H9 (cell line): ENCODE data around the gene PRKCI. TPM values are rescaled to one million over a fixed set of nuclear protein-coding genes. Genes with fewer than 3 reads are reported as not detected.

ENCODE experiments used
- DNase-seq: peaks from one replicate; pipeline ENCODE4 v3.0.0-alpha.2; 2017
- H2AFZ ChIP-seq: one replicate; pipeline ENCODE4 v1.6.1; 2013; ENCODE audit warnings: mild to moderate bottlenecking, low read length, control low read depth, moderate library complexity
- H2AK5ac ChIP-seq: 2 replicates; pipeline ENCODE4 v1.6.1; 2013; ENCODE audit warnings: low read length, control low read depth, mixed read lengths; ENCODE audit not compliant: insufficient read length
- H2BK120ac ChIP-seq: one replicate; pipeline ENCODE4 v1.6.1; 2013; ENCODE audit warnings: low read depth, mild to moderate bottlenecking, low read length, control low read depth, inconsistent platforms; ENCODE audit not compliant: poor library complexity, severe bottlenecking
- H2BK12ac ChIP-seq: 2 replicates; pipeline ENCODE4 v1.6.1; 2013; ENCODE audit warnings: low read length, control low read depth, mixed read lengths, low read depth; ENCODE audit not compliant: insufficient read length
- H2BK15ac ChIP-seq: 2 replicates; pipeline ENCODE4 v1.6.1; 2013; ENCODE audit warnings: low read depth, low read length, control low read depth
- H2BK20ac ChIP-seq: one replicate; pipeline ENCODE4 v1.6.1; 2013; ENCODE audit warnings: low read depth, mild to moderate bottlenecking, low read length, control low read depth, inconsistent platforms; ENCODE audit not compliant: poor library complexity, severe bottlenecking
- H2BK5ac ChIP-seq: 2 replicates; pipeline ENCODE4 v1.6.1; 2013; ENCODE audit warnings: low read length, control low read depth, mixed read lengths; ENCODE audit not compliant: insufficient read length
- H3K14ac ChIP-seq: 2 replicates; pipeline ENCODE4 v1.6.1; 2013; ENCODE audit warnings: low read length, control low read depth; ENCODE audit not compliant: insufficient read depth
- H3K18ac ChIP-seq: 2 replicates; pipeline ENCODE4 v1.6.1; 2013; ENCODE audit warnings: low read depth, mild to moderate bottlenecking, mixed read lengths, low read length, control low read depth; ENCODE audit not compliant: insufficient read length
- H3K23ac ChIP-seq: 2 replicates; pipeline ENCODE4 v1.6.1; 2013; ENCODE audit warnings: low read length, control low read depth, mixed read lengths, low read depth; ENCODE audit not compliant: insufficient read length
- H3K23me2 ChIP-seq: 2 replicates; pipeline ENCODE4 v1.6.1; 2013; ENCODE audit warnings: low read depth, mild to moderate bottlenecking, mixed read lengths, low read length, control low read depth; ENCODE audit not compliant: insufficient read length, poor library complexity, severe bottlenecking
- H3K27ac ChIP-seq: 2 replicates; pipeline ENCODE4 v1.5.1; 2013; ENCODE audit warnings: low read length, control low read depth, mixed read lengths, low read depth; ENCODE audit not compliant: insufficient read length
- H3K27me3 ChIP-seq: 2 replicates; pipeline ENCODE4 v1.6.1; 2013; ENCODE audit warnings: low read length, control low read depth, inconsistent platforms; ENCODE audit not compliant: insufficient read depth
- H3K4ac ChIP-seq: 2 replicates; pipeline ENCODE4 v1.6.1; 2013; ENCODE audit warnings: low read depth, mild to moderate bottlenecking, control low read depth, inconsistent platforms, low read length, moderate library complexity
- H3K4me1 ChIP-seq: 2 replicates; pipeline ENCODE4 v1.6.1; 2013; ENCODE audit warnings: low read length, control low read depth, inconsistent platforms; ENCODE audit not compliant: insufficient read depth
- H3K4me2 ChIP-seq: 2 replicates; pipeline ENCODE4 v1.6.1; 2013; ENCODE audit warnings: low read length, control low read depth, mixed read lengths; ENCODE audit not compliant: insufficient read length, insufficient read depth
- H3K56ac ChIP-seq: 2 replicates; pipeline ENCODE4 v1.6.1; 2013; ENCODE audit warnings: low read depth, mild to moderate bottlenecking, mixed read lengths, low read length, control low read depth; ENCODE audit not compliant: insufficient read length
- H3K79me1 ChIP-seq: 2 replicates; pipeline ENCODE4 v1.6.1; 2013; ENCODE audit warnings: low read depth, mild to moderate bottlenecking, moderate library complexity, low read length, control low read depth, inconsistent platforms; ENCODE audit not compliant: insufficient read depth, poor library complexity, severe bottlenecking
- H3K79me2 ChIP-seq: 2 replicates; pipeline ENCODE4 v1.6.1; 2013; ENCODE audit warnings: low read length, control low read depth, inconsistent platforms; ENCODE audit not compliant: insufficient read depth
- H3K9ac ChIP-seq: 2 replicates; pipeline ENCODE4 v1.6.1; 2013; ENCODE audit warnings: low read length, control low read depth, mixed read lengths; ENCODE audit not compliant: insufficient read length; ENCODE audit errors: extremely low read depth
- H3K9me3 ChIP-seq: one replicate; pipeline ENCODE4 v1.6.1; 2013; ENCODE audit warnings: low read depth, low read length, inconsistent platforms; ENCODE audit not compliant: control insufficient read depth
- H3T11ph ChIP-seq: one replicate; pipeline ENCODE4 v1.6.1; 2013; ENCODE audit warnings: mild to moderate bottlenecking, low read length, control low read depth, inconsistent platforms
- H4K20me1 ChIP-seq: one replicate; pipeline ENCODE4 v1.6.1; 2013; ENCODE audit not compliant: control insufficient read depth, insufficient read length, insufficient read depth
- H4K5ac ChIP-seq: 2 replicates; pipeline ENCODE4 v1.6.1; 2013; ENCODE audit warnings: low read depth, mild to moderate bottlenecking, mixed read lengths, low read length, control low read depth; ENCODE audit not compliant: insufficient read length
- H4K8ac ChIP-seq: replicated peaks from 2 replicates; pipeline ENCODE4 v1.6.1; 2013; ENCODE audit warnings: low read length, control low read depth, mixed read lengths, low read depth; ENCODE audit not compliant: insufficient read length
- H4K91ac ChIP-seq: 2 replicates; pipeline ENCODE4 v1.6.1; 2013; ENCODE audit warnings: low read depth, mild to moderate bottlenecking, moderate library complexity, mixed read lengths, low read length, control low read depth; ENCODE audit not compliant: insufficient read length
- H3K27ac Mint-ChIP-seq, 3 experiments: 2 replicates in 2 of 3; 3 replicates in 1 of 3; pipeline ENCODE4 v1.8.0; 2020 to 2021; ENCODE audit warnings: mixed read lengths in 3 of 3, mild to moderate bottlenecking in 1 of 3, moderate library complexity in 1 of 3
- H3K27me3 Mint-ChIP-seq: 2 replicates; pipeline ENCODE4 v1.8.0; 2021; ENCODE audit warnings: low read depth, mild to moderate bottlenecking, moderate library complexity, mixed read lengths
- H3K36me3 Mint-ChIP-seq, 3 experiments: 2 replicates in 2 of 3; 3 replicates in 1 of 3; pipeline ENCODE4 v1.8.0; 2020 to 2021; ENCODE audit warnings: low read depth in 3 of 3, mixed read lengths in 3 of 3; ENCODE audit not compliant: insufficient read depth in 1 of 3
- H3K4me1 Mint-ChIP-seq, 2 experiments: 2 replicates each; pipeline ENCODE4 v1.8.0; 2020; ENCODE audit warnings: mixed read lengths in 2 of 2
- H3K4me3 Mint-ChIP-seq, 2 experiments: 2 replicates in 1 of 2; 3 replicates in 1 of 2; pipeline ENCODE4 v1.8.0; 2020 to 2021; ENCODE audit warnings: mild to moderate bottlenecking in 2 of 2, mixed read lengths in 2 of 2, moderate library complexity in 1 of 2
- H3K9me3 Mint-ChIP-seq, 2 experiments: 2 replicates in 1 of 2; 3 replicates in 1 of 2; pipeline ENCODE4 v1.8.0; 2020; ENCODE audit warnings: mild to moderate bottlenecking in 2 of 2, mixed read lengths in 2 of 2, moderate library complexity in 1 of 2
- CTCF ChIP-seq: fragments of 200-600 bp; sonication (generic); conservative IDR thresholded peaks from 3 replicates; pipeline ENCODE4 v1.8.0; 2021; ENCODE audit warnings: antibody characterized with exemption, mild to moderate bottlenecking
- total RNA-seq: library from RNA; stranded (reverse); gene quantifications from 2 replicates; pipeline ENCODE4 v1.2.1, GENCODE V29; 2021

PRKCI gene
- total RNA-seq, 1 experiment from 2014 or later, result 71.1 TPM

- Histone ChIP-seq H2BK20ac (no peak overlapping the region), H3K9ac (no peak overlapping the region), H3K56ac (no peak overlapping the region), H3T11ph (no peak overlapping the region), H3K4ac (no peak overlapping the region), H3K4me2 (no peak overlapping the region), H4K91ac (no peak overlapping the region), H3K18ac (no peak overlapping the region), H3K79me1 (no peaks in the 10 kb centered on the region), H3K9me3 (no peaks in the 10 kb centered on the region), H4K5ac (no peak overlapping the region), H2BK15ac (no peak overlapping the region), H3K27me3 (no peaks in the 10 kb centered on the region), H2BK5ac (no peak overlapping the region), H3K14ac (no peak overlapping the region), H2AK5ac (no peak overlapping the region), H4K8ac (no peak overlapping the region), H2BK12ac (no peak overlapping the region), H4K20me1 (no peaks in the 10 kb centered on the region), H2AFZ (no peak overlapping the region), H3K79me2 (no peaks in the 10 kb centered on the region), H2BK120ac (no peak overlapping the region), H3K23me2 (no peaks in the 10 kb centered on the region), H3K27ac (no peak overlapping the region), H3K23ac (no peak overlapping the region), H3K4me1 (no peaks in the 10 kb centered on the region)
- Mint-ChIP-seq H3K36me3 (peaks cover 16 to 53% (median 37%) of the 10 kb centered on the region in 3 experiments; a peak in 6 of 7 replicates), H3K9me3 (no peaks in the 10 kb centered on the region), H3K27ac (no peak overlapping the region; a peak in 1 of 7 replicates), H3K4me1 (no peaks in the 10 kb centered on the region), H3K27me3 (no peaks in the 10 kb centered on the region), H3K4me3 (no peak overlapping the region)
- DNase-seq, result no peak
- TF ChIP-seq CTCF, result no peak
Observed at GRCh38 chr3:170296703-170297102, 74.5 kb downstream of the PRKCI start.
